ENCODE results near the gene LIG4. TPM values are rescaled to one million over a fixed set of nuclear protein-coding genes. Genes with fewer than 3 reads are reported as not detected.

LIG4 gene
- total RNA-seq, 4 donors from 2014 or later = 10.2 to 18.7 (median 14.9) TPM

- H3K36me3 ChIP-seq = peaks cover 8 to 9% of the 10 kb centered on the region in 2 donors
- TF ChIP-seq, protein P1, sequence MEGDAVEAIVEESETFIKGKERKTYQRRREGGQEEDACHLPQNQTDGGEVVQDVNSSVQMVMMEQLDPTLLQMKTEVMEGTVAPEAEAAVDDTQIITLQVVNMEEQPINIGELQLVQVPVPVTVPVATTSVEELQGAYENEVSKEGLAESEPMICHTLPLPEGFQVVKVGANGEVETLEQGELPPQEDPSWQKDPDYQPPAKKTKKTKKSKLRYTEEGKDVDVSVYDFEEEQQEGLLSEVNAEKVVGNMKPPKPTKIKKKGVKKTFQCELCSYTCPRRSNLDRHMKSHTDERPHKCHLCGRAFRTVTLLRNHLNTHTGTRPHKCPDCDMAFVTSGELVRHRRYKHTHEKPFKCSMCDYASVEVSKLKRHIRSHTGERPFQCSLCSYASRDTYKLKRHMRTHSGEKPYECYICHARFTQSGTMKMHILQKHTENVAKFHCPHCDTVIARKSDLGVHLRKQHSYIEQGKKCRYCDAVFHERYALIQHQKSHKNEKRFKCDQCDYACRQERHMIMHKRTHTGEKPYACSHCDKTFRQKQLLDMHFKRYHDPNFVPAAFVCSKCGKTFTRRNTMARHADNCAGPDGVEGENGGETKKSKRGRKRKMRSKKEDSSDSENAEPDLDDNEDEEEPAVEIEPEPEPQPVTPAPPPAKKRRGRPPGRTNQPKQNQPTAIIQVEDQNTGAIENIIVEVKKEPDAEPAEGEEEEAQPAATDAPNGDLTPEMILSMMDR (IDR thresholded peaks at IDR 0.05) = no peak
- no peak for TF ChIP-seq POLR2A (IDR thresholded peaks at IDR 0.05)
- H3K4me3 ChIP-seq (replicated peaks in 1 of 3) = no peak overlapping the region
- WGBS, 2 donors = 77 to 94% methylated on average over 4 of the region's 4 CpGs
- H3K27ac ChIP-seq = no peak overlapping the region
- DNase-seq = no peak
- no peaks in the 10 kb centered on the region for H3K27me3 ChIP-seq
- H3K9me3 ChIP-seq = no peaks in the 10 kb centered on the region
- peaks cover 9 to 27% of the 10 kb centered on the region in 2 donors for H3K4me1 ChIP-seq
- intact Hi-C loops (cut with DNase I) = no loop called here
Observed at GRCh38 chr13:108212886-108213285, 2.5 kb downstream of the LIG4 start.

- Histone ChIP-seq H3K9me3 (no peaks in the 10 kb centered on the region), H3K27me3 (no peaks in the 10 kb centered on the region), H3K27ac (no peak overlapping the region), H3K36me3 (peaks cover 8 to 9% of the 10 kb centered on the region in 2 donors), H3K4me1 (peaks cover 5 to 7% of the 10 kb centered on the region in 2 donors), H3K4me3 (replicated peaks in 1 of 3) (no peak overlapping the region)
- no peak for TF ChIP-seq POLR2A (IDR thresholded peaks at IDR 0.05)
- TF ChIP-seq, protein P1 (IDR thresholded peaks at IDR 0.05) = no peak
- no peak for DNase-seq
- intact Hi-C loops (cut with DNase I) = no loop called here
- 87 to 90% methylated on average over 2 of the region's 2 CpGs for WGBS, 2 donors
Observed at GRCh38 chr13:108210551-108210950, 4.8 kb downstream of the LIG4 start.

GRCh38 chr13:108200781-108201398, 14.4 kb downstream of the LIG4 start:
- no peak overlapping the region for H3K4me3 ChIP-seq (replicated peaks in 1 of 3)
- WGBS, 2 donors = 93 to 96% methylated on average over 1 of the region's 1 CpG
- intact Hi-C loops (cut with DNase I) = no loop called here

GRCh38 chr13:108195861-108196260, 19.5 kb downstream of the LIG4 start:
- intact Hi-C loops (cut with DNase I) = no loop called here
- Histone ChIP-seq H3K9me3 (no peaks in the 10 kb centered on the region), H3K36me3 (no peaks in the 10 kb centered on the region), H3K4me1 (no peaks in the 10 kb centered on the region), H3K27me3 (no peaks in the 10 kb centered on the region), H3K4me3 (replicated peaks in 1 of 3) (no peak overlapping the region), H3K27ac (no peak overlapping the region)
- WGBS, 2 donors = 89 to 96% methylated on average over 4 to 5 of the region's 5 CpGs
- no peak for DNase-seq
- TF ChIP-seq, protein P1 (IDR thresholded peaks at IDR 0.05) = no peak
- no peak for TF ChIP-seq POLR2A (IDR thresholded peaks at IDR 0.05)

More at GRCh38 chr13:108200781-108201398, 14.4 kb downstream of the LIG4 start:
- no peak for TF ChIP-seq POLR2A (IDR thresholded peaks at IDR 0.05)
- TF ChIP-seq, protein P1 (IDR thresholded peaks at IDR 0.05) = no peak
- no peaks in the 10 kb centered on the region for H3K36me3 ChIP-seq
- DNase-seq = no peak
- H3K27me3 ChIP-seq = no peaks in the 10 kb centered on the region
- H3K27ac ChIP-seq = no peak overlapping the region
- H3K4me1 ChIP-seq = no peaks in the 10 kb centered on the region
- H3K9me3 ChIP-seq = no peaks in the 10 kb centered on the region

GRCh38 chr13:108195146-108195545, 20.2 kb downstream of the LIG4 start:
- no peak overlapping the region for H3K4me3 ChIP-seq (replicated peaks in 1 of 3)
- no peaks in the 10 kb centered on the region for H3K36me3 ChIP-seq
- no peaks in the 10 kb centered on the region for H3K27me3 ChIP-seq
- no peak overlapping the region for H3K27ac ChIP-seq
- no peaks in the 10 kb centered on the region for H3K9me3 ChIP-seq
- WGBS, 2 donors = 47 to 58% methylated on average over 1 of the region's 1 CpG
- TF ChIP-seq, protein P1 (IDR thresholded peaks at IDR 0.05) = no peak
- no peak for TF ChIP-seq POLR2A (IDR thresholded peaks at IDR 0.05)
- intact Hi-C loops (cut with DNase I) = no loop called here
- H3K4me1 ChIP-seq = no peaks in the 10 kb centered on the region
- DNase-seq = no peak

Measured in thyroid gland (tissue), 4 donors.